AG08395 (cell line): ENCODE measurements around the gene DCLK2.
A peak's percentile ranks its signal among the peaks of the same experiment; 100 is the strongest.

Experiments used
- DNase-seq: peaks from one replicate; pipeline ENCODE4 v3.0.0; 2012; ENCODE audit warnings: mixed read lengths, low spot score

Gene DCLK2

GRCh38 chr4:150069353-150069752, 8.9 kb upstream of the DCLK2 start:
- no peak for DNase-seq

DNA sequence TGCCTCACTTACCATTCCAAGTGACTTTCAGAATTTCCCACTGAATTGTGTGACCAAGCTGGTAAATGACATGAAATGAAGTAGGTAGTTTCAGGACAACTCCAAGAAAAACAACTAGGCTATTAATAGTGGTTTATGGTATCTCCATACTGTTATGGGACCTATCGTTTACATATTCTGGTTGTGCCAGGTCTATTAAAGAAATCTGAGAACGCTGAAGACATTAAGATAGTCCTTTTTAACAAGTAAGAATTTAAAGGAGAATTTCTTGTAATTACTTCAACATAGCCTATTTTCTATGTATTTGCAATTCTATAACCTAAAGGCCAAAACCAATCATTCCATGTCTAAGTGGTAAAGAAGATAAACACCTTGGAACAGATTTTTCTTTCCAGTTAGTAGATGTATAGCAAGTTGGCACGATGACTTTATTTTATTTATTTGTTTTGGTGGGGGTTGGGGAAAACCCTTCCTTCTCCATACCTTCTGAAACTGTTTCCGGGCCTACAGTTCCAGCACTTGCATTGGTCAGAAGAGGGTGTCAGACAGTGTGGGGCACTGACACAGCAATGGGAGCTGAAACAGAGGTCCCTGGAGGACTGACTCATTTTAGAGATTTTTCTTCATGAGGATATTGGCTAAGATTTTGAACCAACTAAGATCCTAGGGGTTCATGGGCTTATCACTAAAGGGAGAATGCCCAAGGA, 7.6 kb upstream of the DCLK2 start:
- peak; percentile 10 for DNase-seq

DNA sequence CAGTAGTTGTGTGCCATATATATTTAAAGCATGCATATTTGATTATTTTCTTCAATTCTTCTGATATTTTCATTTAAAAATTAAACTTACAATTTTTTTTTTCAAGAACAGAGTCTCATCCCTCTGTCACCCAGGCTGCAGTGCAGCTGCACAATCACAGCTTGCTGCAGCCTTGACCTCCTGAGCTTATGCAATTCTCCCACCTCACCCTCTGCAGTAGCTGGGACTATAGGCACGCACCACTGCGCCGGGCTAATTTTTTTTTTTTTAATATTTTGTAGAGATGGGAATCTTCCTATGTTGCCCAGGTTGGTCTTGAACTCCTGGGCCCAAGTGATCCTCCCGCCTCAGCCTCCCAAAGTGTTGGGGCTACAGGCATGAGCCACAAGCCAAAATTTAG, 5.8 kb upstream of the DCLK2 start:
- no peak for DNase-seq

GRCh38 chr4:150072906-150073714, 5.1 kb upstream of the DCLK2 start:
- DNase-seq, result peak; percentile 80

GRCh38 chr4:150074064-150074463, 4.2 kb upstream of the DCLK2 start:
- no peak for DNase-seq

DNA sequence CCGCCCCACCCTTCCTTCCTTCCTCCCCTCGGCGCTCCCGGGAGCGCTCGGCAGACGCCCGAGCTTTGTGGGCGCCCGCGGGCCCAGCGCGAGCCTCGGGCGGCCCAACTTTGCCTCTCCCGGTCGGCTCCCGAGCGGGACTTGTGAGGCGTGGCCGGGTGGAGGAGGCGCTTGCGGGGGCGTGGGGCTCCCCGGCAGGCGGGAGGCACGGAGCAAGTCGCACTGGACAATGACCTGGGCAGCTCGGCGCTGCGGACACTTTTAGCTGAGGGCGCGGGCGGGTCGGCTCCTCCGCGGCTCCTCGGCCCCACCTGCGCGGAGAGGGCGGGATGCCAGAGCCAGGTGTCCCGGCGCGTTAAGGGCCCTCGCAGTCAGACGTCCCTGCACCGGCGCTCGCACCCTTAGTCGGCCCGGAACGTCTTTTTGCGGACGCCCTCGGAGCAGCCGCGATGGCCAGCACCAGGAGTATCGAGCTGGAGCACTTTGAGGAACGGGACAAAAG, 385 bp downstream of the DCLK2 start:
- DNase-seq, result peak; percentile 61

- DNase-seq, result peak; percentile 35
Observed at GRCh38 chr4:150079081-150079581, 886 bp downstream of the DCLK2 start.

DNA sequence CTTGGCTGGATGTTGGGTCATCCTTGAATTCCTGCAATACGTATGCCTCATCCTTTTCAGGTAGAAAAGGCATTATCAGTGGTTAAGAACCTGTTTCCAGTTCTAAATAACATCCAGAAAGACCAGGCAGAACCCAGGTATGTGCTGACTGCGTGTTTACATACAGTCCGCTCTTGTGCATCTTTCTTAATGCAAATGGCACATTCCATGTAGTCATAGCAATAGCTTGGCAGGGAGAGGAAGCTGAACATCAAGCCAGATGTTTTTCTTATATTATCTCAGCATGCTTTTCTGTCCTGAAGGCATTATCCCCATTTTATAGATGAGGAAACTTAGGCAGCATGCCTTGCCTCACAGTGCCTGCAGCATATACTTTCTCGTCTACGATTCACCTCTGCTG, 2.1 kb downstream of the DCLK2 start:
- no peak for DNase-seq

GRCh38 chr4:150080875-150081274, 2.6 kb downstream of the DCLK2 start:
- no peak for DNase-seq

DNA sequence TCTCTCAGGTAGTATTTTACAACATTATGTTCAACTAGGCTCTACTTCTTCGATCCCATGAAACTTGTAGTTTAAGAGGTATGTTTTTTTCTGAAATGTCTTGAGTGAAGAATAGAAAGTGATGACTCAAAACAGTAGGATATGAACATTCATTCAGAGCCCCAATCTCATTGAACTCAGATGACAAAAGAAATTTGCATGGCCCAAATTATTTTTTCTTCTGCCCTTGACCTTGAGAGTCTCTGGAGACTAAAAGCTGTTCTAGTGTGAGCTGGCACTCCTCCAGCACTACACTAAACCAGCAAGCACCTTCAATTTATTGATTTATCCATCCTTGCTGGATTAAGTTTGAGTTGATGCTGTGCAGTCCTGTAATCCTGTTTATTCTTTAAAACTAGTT, 4.0 kb downstream of the DCLK2 start:
- DNase-seq, result no peak

DNA sequence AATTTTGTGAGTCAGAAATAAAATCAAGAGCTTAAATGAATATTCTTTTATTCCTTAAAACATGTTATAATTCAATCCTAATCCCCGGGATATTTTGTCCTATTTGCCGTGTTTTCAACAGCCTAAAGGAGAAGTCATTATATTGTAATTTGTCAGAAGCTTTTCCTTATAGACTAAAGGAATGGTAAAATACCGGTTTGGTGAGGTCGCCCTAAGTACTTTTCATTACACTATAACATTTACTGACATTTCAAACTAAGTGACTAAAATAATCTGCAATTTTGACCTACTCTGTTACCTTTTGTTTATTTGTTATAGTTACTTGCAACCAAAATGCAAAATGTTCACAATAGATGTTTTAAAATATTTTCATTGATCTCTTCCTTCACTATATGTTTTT, 8.8 kb downstream of the DCLK2 start:
- DNase-seq, result no peak

DNA sequence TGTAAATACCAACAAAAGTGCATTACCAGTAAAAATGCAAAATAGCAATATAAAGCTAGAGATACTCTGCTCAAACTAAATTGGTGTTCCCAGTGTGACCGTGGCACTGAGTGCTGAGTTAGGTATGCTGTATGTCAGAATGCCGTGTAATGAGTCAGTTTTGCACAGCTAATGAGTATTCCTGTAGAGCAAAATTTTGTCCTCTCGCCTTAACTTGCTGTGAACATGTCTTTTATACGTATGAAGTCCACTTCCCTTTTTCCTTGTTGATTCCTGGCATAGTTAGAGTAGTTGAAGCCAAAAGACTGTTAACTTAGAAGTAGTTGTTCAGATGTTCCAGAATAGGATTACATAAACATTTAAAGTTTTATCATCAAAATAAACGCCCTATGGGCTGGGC, 11.5 kb downstream of the DCLK2 start:
- DNase-seq, result no peak

GRCh38 chr4:150090836-150091235, 12.6 kb downstream of the DCLK2 start:
- peak; percentile 12 for DNase-seq

DNA sequence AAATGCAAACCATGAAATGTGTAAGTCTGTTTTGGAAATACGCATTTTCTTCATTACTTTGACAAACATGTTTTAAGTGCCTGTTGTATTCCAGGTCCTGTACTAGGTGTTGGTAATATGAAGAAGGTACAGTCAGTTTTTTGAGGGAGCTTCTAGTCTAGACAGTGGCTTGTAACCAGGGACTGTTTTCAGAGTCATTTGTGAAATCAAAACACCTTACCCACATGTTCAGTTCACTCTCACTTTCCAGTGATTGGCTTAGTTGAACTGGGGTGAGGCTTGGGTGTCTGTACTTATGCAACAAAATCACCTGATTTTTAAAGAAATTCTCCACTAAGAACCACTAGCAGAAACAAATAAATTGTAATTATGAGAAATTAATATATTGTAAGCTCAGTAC, 16.4 kb downstream of the DCLK2 start:
- DNase-seq, result no peak

- no peak for DNase-seq
Observed at GRCh38 chr4:150096625-150097024, 18.4 kb downstream of the DCLK2 start.

DNA sequence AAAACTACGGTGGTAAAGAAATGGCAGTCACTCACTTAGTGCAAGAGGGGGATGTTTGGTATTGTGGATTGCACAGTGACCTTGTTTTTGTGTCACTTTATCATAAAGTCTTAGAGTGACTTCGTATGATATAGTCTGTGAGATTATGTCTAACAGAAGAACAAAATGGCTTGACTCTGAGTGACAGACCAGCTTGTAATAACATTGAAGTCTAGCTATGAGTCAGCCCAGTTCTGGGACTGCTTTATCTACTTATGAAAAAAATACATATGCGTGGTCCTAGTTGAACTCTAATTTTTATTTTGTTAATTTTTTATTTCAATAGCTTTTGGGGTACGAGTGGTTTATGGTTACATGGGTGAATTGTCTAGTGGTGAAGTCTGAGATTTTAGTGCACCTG, 20.0 kb downstream of the DCLK2 start:
- no peak for DNase-seq

GRCh38 chr4:150104404-150105027, 26.3 kb downstream of the DCLK2 start:
- no peak for DNase-seq

DNA sequence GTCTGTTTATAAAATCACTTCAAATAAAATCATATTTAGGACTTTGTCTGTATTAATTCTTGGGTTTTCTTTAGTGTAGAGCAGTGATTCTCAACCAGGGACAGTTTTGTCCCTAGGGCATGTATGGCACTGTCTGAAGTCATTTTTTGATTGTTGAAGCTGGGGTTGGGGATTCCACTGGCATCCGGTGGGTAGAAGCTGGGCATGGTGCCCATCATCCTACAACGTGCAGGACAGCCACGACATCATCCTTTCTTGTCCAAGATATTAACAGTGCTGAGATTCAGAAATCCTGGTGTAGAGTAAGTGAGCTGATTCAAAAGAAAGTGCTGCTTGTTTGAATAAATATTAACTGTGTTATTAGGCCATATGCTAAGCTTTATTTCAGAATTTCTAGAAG, 28.6 kb downstream of the DCLK2 start:
- DNase-seq, result no peak

GRCh38 chr4:150108691-150109090, 30.4 kb downstream of the DCLK2 start:
- no peak for DNase-seq

DNA sequence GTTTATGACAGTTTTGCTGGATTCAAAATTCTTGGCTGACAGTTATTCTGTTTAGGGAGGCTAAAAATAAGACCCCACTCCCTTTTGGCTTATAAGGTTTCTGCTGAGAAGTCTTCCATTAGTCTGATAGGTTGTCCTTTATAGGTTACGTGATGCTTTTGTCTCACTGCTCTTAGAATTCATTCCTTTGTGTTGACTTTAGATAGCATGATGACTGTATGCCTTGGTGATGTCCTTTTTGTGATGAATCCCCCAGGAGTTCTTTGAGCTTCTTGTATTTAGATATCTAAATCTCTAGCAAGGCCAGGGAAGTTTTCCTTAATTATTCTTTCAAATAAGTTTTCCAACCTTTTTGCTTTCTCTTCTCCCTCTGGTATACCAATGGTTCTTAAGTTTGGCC, 36.4 kb downstream of the DCLK2 start:
- no peak for DNase-seq

- no peak for DNase-seq
Observed at GRCh38 chr4:150115851-150116250, 37.6 kb downstream of the DCLK2 start.

- no peak for DNase-seq
Observed at GRCh38 chr4:150116506-150116905, 38.3 kb downstream of the DCLK2 start.

GRCh38 chr4:150117094-150117493, 38.8 kb downstream of the DCLK2 start:
- no peak for DNase-seq
